Measurements from ENCODE around the gene PFKFB2.

Gene PFKFB2

GRCh38 chr1:207093944-207094343 lies 40.9 kb downstream of the PFKFB2 start:
- DNase-seq: no peak

DNA sequence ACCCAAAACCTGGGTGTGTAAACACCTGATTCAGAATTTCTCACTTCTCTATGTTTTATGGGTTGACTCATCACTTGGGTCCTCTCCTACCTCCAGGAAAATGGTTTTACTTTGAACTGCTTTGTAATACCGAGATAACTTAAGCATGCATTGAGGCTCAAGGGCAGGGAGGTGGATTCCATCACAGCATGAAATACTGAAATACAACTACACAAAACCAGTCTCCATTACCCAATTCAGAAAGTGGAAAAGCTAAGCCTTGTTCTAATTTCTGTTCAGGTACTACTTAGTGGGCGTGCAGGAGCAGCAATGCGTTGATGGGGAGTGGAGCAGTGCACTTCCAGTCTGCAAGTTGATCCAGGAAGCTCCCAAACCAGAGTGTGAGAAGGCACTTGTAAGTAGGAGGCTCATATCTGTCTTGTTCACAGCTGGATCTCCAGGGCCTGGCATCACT lies 44.8 kb downstream of the PFKFB2 start:
- DNase-seq: no peak

GRCh38 chr1:207101720-207102119 lies 48.6 kb downstream of the PFKFB2 start:
- DNase-seq: no peak

DNA sequence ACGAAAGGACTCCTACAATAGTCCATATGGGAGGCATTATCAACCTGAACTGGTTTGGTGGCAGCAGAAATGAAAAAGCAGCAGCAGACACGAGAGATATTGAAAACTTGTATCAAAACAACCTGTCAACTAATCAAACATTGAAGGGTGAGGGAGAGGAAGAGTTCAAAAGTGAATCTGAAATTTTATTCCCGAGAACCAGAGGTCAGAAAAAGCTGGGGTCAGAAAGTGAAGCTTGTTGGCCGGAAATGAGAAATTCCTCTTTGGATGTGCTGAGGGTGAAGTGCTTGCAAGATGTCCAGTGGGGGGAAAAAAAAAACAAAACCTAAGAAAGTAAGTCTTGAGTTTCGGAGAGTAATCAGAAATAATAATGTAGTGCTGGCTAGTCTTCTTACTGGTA lies 49.1 kb downstream of the PFKFB2 start:
- DNase-seq: no peak

DNA sequence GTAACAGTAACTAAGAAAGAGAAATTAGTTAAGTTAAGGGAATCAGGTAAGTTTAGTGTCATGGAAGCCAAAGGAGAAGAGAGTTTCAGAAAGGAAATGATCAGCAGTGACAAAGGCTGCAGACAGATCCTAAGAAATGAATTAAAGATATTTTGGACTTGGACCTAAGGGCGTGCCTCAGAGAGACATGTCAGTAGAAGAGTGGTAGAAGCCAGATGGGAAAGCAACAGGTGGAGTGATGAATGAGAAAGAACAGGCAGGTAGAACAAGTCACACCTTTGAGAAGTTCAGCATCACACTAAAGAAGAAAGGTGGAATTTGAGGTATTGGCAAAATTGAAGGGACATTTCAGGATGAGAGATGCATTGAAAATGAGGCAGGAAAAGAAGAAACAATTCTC lies 49.6 kb downstream of the PFKFB2 start:
- no peak for DNase-seq

DNA sequence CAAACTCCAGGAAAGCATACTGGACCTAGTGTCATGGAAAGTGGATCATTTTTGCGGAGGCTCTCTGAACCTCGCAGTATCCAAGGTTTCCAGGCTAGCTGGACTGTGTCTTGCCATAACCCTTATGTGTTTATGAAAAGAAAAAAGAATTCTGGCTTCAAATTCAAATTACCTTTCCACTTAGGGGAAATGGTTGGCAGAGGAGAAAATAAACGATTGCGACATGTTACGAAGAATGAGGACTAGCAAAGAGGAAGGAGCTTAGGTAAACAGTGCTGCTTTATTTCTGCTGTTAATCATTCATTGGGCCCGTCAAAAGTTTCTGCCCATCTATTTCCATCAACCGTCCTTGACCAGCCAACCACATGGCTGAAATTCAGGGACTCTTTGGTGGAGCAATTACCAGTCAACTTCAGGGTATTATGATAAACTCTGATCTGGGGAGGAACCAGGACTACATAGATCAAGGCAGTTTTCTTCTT lies 50.9 kb downstream of the PFKFB2 start, which contains the start of gene C4BPA:
C4BPA (plus strand) TSS at position 342 of the 482 bp plus-strand sequence. CDS start 8,793 bp downstream, outside the sequence.
- DNase-seq: no peak

DNA sequence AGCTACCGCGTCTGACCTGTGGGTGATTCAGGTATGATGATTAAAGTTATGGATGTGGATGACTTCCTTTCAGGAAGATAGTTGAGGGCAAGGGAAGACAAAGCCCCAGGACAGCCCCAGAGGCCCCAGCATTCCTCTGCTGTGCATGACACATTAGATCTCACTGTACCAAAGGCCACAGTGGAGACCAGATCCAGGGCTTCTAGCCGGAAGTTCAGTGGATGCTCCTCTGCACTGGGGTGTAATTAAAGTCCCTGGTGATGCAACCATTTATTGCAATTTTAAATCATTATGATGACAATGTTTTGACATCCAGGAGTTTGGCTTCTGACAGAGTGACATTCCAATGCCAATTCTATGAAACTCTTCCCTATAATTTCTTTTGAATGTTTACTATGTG lies 55.9 kb downstream of the PFKFB2 start:
- no peak for DNase-seq

GRCh38 chr1:207112616-207113296 lies 59.7 kb downstream of the PFKFB2 start:
- no peak for DNase-seq

DNA sequence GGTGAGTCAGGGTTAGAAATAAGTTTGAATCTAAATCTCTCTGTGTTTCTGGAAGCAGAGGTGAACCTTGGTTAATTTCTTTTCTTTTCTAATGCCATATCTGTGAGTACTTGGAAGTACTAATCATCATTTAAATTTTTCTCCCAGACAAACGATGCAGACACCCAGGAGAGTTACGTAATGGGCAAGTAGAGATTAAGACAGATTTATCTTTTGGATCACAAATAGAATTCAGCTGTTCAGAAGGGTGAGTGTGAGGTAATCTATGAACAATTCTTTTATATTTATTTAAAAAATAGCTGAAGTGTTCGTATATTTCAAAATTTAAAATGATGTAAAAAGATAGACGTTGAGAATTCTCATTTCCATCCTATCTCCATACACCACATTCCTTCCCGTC lies 62.2 kb downstream of the PFKFB2 start:
- no peak for DNase-seq

GRCh38 chr1:207124389-207124788 lies 71.3 kb downstream of the PFKFB2 start:
- no peak for DNase-seq

DNA sequence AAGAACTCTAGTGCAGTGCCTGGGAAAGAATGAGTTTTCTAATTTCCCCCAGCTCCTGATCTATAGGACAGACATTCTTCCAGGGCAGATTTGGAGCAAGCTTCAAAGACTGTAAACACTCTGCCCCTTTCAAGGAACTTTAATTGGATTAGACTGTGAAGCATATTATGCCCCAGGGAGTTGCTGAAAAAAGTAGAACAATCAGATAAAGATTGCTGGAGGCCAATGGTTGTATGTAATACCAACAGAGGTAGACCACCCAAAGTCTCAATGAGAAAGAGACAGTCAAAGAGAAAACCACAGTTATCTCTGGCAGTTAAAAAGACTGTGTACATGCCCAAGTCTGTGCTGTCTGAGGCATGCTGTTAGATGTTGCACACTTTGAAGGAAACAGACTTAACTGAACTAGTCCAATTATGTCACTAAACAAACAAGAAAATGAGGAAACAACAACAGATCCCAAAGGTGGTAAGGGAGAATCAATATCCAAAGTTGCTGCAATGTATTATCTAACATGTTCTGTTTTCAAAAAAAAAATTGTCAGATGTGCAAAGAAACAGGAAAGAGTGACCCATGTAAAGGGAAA lies 75.4 kb downstream of the PFKFB2 start:
- DNase-seq: no peak

DNA sequence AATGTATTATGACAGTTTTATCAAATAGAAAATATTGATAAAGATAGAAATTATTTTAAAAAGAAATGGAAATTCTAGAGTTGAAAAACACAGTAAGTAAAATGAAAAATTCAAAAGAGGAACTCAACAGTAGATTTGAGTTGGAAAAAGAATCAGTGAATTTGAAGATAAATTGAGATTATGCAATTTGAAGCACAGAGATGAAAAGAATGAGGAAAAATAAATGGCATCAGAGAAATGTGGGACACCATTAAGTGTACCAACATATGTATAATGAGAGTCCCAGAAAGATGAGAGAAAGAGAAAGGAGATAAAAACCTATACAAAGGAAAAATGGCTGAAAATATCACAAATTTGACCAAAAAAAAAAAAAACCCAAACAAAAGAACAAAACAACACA lies 76.0 kb downstream of the PFKFB2 start:
- peak in 1 of 2 experiments; percentile 2 for DNase-seq
